Breast epithelium (tissue), 4 donors: ENCODE measurements around the gene PNMA1. TPM values are rescaled to one million over a fixed set of nuclear protein-coding genes. Genes with fewer than 3 reads are reported as not detected.
A peak's percentile ranks its signal among the peaks of the same experiment; 100 is the strongest.

Experiments
- DNase-seq, 2 donors: peaks; one replicate each; pipeline ENCODE4 v3.0.0-alpha.2; 2019; ENCODE audit warnings: low spot score in 2 of 2
- H3K27ac ChIP-seq, 2 donors: fragments of 200-600 bp; sonication (generic) in 1 of 2; one replicate each; pipeline ENCODE4 v1.5.1; 2016 to 2019; ENCODE audit warnings: mild to moderate bottlenecking in 1 of 2
- H3K27me3 ChIP-seq, 2 donors: fragments of 200-600 bp; sonication (generic) in 1 of 2; one replicate each; pipeline versions ENCODE4 v1.5.1 to v1.6.0; 2017 to 2019; ENCODE audit warnings: control low read depth in 1 of 2, mild to moderate bottlenecking in 1 of 2
- H3K36me3 ChIP-seq: fragments of 200-600 bp; one replicate; pipeline ENCODE4 v1.5.1; 2019
- H3K4me1 ChIP-seq, 2 donors: fragments of 200-600 bp; sonication (generic); one replicate each; pipeline ENCODE4 v1.5.1; 2016 to 2019; ENCODE audit warnings: control low read depth in 1 of 2
- H3K4me3 ChIP-seq, 3 donors: fragments of 200-600 bp; sonication (generic); 1 replicate in 2 of 3; 2 replicates in 1 of 3; pipeline ENCODE4 v1.5.1; 2016 to 2019; ENCODE audit warnings: mild to moderate bottlenecking in 3 of 3, moderate library complexity in 2 of 3
- H3K9me3 ChIP-seq, 2 donors: fragments of 200-600 bp; sonication (generic) in 1 of 2; one replicate each; pipeline ENCODE4 v1.5.1; 2016 to 2019; ENCODE audit warnings: control low read depth in 1 of 2
- POLR2A ChIP-seq: fragments of 450-650 bp; IDR thresholded peaks from one replicate; pipeline ENCODE4 v1.6.1; 2016; ENCODE audit warnings: antibody characterized with exemption, mild to moderate bottlenecking, moderate library complexity
- POLR2AphosphoS5 ChIP-seq, 3 donors: sonication (generic); formaldehyde crosslinking; IDR thresholded peaks; one replicate each; pipeline ENCODE4 v1.6.1; 2017; ENCODE audit warnings: antibody characterized with exemption in 3 of 3
- intact Hi-C: fragments of 100-400 bp; cut with DNase I; formaldehyde crosslinking; loops from one replicate; pipeline ENCODE4 v1.15.1; 2023; ENCODE audit warnings: low total_unique reads
- total RNA-seq, 3 donors: library from RNA; depleted of rRNA; stranded (reverse); fragments of >200 nt; gene quantifications; one replicate each; pipeline ENCODE4 v1.1.0, GENCODE V29; 2016
- TF ChIP-seq, protein P1 (sequence below), 3 donors: fragments of 450-650 bp; IDR thresholded peaks; one replicate each; pipeline ENCODE4 v1.5.1; 2016 to 2017; ENCODE audit warnings: antibody characterized with exemption in 3 of 3, mild to moderate bottlenecking in 3 of 3, moderate library complexity in 3 of 3

The PNMA1 gene
- total RNA-seq, 3 donors from 2014 or later = 12.1 to 19.3 (median 19.2) TPM

- TF ChIP-seq, protein P1, sequence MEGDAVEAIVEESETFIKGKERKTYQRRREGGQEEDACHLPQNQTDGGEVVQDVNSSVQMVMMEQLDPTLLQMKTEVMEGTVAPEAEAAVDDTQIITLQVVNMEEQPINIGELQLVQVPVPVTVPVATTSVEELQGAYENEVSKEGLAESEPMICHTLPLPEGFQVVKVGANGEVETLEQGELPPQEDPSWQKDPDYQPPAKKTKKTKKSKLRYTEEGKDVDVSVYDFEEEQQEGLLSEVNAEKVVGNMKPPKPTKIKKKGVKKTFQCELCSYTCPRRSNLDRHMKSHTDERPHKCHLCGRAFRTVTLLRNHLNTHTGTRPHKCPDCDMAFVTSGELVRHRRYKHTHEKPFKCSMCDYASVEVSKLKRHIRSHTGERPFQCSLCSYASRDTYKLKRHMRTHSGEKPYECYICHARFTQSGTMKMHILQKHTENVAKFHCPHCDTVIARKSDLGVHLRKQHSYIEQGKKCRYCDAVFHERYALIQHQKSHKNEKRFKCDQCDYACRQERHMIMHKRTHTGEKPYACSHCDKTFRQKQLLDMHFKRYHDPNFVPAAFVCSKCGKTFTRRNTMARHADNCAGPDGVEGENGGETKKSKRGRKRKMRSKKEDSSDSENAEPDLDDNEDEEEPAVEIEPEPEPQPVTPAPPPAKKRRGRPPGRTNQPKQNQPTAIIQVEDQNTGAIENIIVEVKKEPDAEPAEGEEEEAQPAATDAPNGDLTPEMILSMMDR (IDR thresholded peaks at IDR 0.05) = peak in 1 of 3 donors; percentile 16
- no peak for TF ChIP-seq POLR2AphosphoS5 (IDR thresholded peaks at IDR 0.05)
- Histone ChIP-seq H3K27me3 (no peaks in the 10 kb centered on the region), H3K9me3 (no peaks in the 10 kb centered on the region), H3K4me3 (no peak overlapping the region), H3K36me3 (no peaks in the 10 kb centered on the region), H3K4me1 (peaks cover 53 to 77% of the 10 kb centered on the region in 2 donors), H3K27ac (peak overlapping the region; percentile 82 to 91)
- intact Hi-C loops = no loop called here
- no peak for DNase-seq
Measured at GRCh38 chr14:73746520-73747378, 32.6 kb upstream of the PNMA1 start.

- H3K4me3 ChIP-seq = no peak overlapping the region
- H3K27me3 ChIP-seq = no peaks in the 10 kb centered on the region
- peak overlapping the region; percentile 82 to 91 for H3K27ac ChIP-seq
- no peaks in the 10 kb centered on the region for H3K9me3 ChIP-seq
- DNase-seq = no peak
- H3K36me3 ChIP-seq = no peaks in the 10 kb centered on the region
- TF ChIP-seq, protein P1 (IDR thresholded peaks at IDR 0.05) = no peak
- TF ChIP-seq POLR2A (no peak), POLR2AphosphoS5 (IDR thresholded peaks at IDR 0.05) (no peak)
- H3K4me1 ChIP-seq = peaks cover 54 to 79% of the 10 kb centered on the region in 2 donors
- intact Hi-C loops = no loop called here
Measured at GRCh38 chr14:73745571-73746519, 31.7 kb upstream of the PNMA1 start.

- peak overlapping the region; percentile 82 to 91 for H3K27ac ChIP-seq
- intact Hi-C loops = no loop called here
- H3K9me3 ChIP-seq = no peaks in the 10 kb centered on the region
- H3K36me3 ChIP-seq = no peaks in the 10 kb centered on the region
- no peak for TF ChIP-seq POLR2AphosphoS5 (IDR thresholded peaks at IDR 0.05)
- no peak for TF ChIP-seq POLR2A
- TF ChIP-seq, protein P1 (IDR thresholded peaks at IDR 0.05) = no peak
- no peaks in the 10 kb centered on the region for H3K27me3 ChIP-seq
- no peak overlapping the region for H3K4me3 ChIP-seq
- DNase-seq = peak in 1 of 2 donors; percentile 65
- peaks cover 63 to 79% of the 10 kb centered on the region in 2 donors for H3K4me1 ChIP-seq
Measured at GRCh38 chr14:73744874-73745529, 30.8 kb upstream of the PNMA1 start.

GRCh38 chr14:73744175-73744867, 30.1 kb upstream of the PNMA1 start:
- intact Hi-C loops = no loop called here
- Histone ChIP-seq H3K36me3 (no peaks in the 10 kb centered on the region), H3K4me3 (no peak overlapping the region), H3K4me1 (peaks cover 70 to 83% of the 10 kb centered on the region in 2 donors), H3K27me3 (no peaks in the 10 kb centered on the region), H3K9me3 (no peaks in the 10 kb centered on the region), H3K27ac (peak overlapping the region; percentile 82 to 91)
- DNase-seq = no peak
- TF ChIP-seq POLR2A (no peak), POLR2AphosphoS5 (IDR thresholded peaks at IDR 0.05) (no peak)
- TF ChIP-seq, protein P1 (IDR thresholded peaks at IDR 0.05) = no peak
